K562 (cell line): ENCODE data around the gene KMO. TPM values are rescaled to one million over a fixed set of nuclear protein-coding genes. Genes with fewer than 3 reads are reported as not detected.

Experiments
- CCNT2 ChIP-seq: IDR thresholded peaks from 2 replicates; pipeline ENCODE4 v1.6.1; 2011; ENCODE audit warnings: borderline replicate concordance, low read depth, mild to moderate bottlenecking, moderate library complexity, mixed read lengths, low read length; ENCODE audit not compliant: insufficient read length; ENCODE audit errors: extremely low read depth
- DLX4 ChIP-seq: fragments of 250-450 bp; sonication (Bioruptor Pico); IDR thresholded peaks from 2 replicates; pipeline ENCODE4 v1.6.1; 2021; ENCODE audit warnings: mild to moderate bottlenecking
- ILF3 ChIP-seq: fragments of 450-650 bp; IDR thresholded peaks from 2 replicates; pipeline ENCODE4 v1.6.1; 2018; ENCODE audit warnings: antibody characterized with exemption, mild to moderate bottlenecking, moderate library complexity, borderline replicate concordance
- RAD51 ChIP-seq: fragments of 450-650 bp; IDR thresholded peaks from 2 replicates; pipeline ENCODE4 v1.7.1; 2016; ENCODE audit warnings: low read depth, mild to moderate bottlenecking, borderline replicate concordance
- SMARCA5 ChIP-seq: fragments of 450-650 bp; IDR thresholded peaks from 2 replicates; pipeline ENCODE4 v1.6.1; 2016
- SMC3 ChIP-seq: conservative IDR thresholded peaks from 2 replicates; pipeline ENCODE4 v1.6.1; 2011; ENCODE audit warnings: low read depth, low read length, improper control_type of control experiment; ENCODE audit not compliant: insufficient read depth
- ZBTB11 ChIP-seq, 3 experiments: fragments of 200-800 bp in 1 of 3; fragments of 250-450 bp in 1 of 3; fragments of 450-650 bp in 1 of 3; sonication (Bioruptor Pico) in 1 of 3; sonication (Bioruptor generic) in 1 of 3; formaldehyde crosslinking in 1 of 3; IDR thresholded peaks; 2 replicates each; pipeline versions ENCODE4 v1.6.1 to v1.8.0; 2016 to 2022; ENCODE audit warnings: mild to moderate bottlenecking in 2 of 3, missing genetic modification characterization in 2 of 3, missing compliant biosample characterization in 1 of 3, moderate library complexity in 1 of 3
- ZNF263 ChIP-seq: sonication (generic); formaldehyde crosslinking; IDR thresholded peaks from 2 replicates; pipeline ENCODE4 v1.8.0; 2022; ENCODE audit warnings: mild to moderate bottlenecking, missing genetic modification reagents, borderline replicate concordance
- polyA plus RNA-seq, 8 experiments: library from polyadenylated mRNA; depleted of rRNA in 4 of 8; stranded (reverse) in 5 of 8; unstranded in 3 of 8; fragments of >200 nt; fragmentation: Nextera tagmentation in 2 of 8; fragmentation: Illumina TruSeq in 1 of 8; extraction: Ambion mirVana in 2 of 8; extraction: Trizol in 1 of 8; gene quantifications; 2 replicates each; pipeline versions ENCODE4 v1.2.1 to v1.2.3, GENCODE V29; 2011 to 2014; ENCODE audit warnings: inconsistent platforms in 1 of 8, missing spikeins in 1 of 8
- total RNA-seq, 7 experiments: library from RNA; depleted of rRNA in 6 of 7; stranded (reverse); fragments of >200 nt in 6 of 7; fragmentation: Illumina TruSeq in 2 of 7; extraction: Trizol in 2 of 7; gene quantifications; 2 replicates each; pipeline versions ENCODE4 v1.2.1 to v1.2.3, GENCODE V29; 2011 to 2021; ENCODE audit warnings: low replicate concordance in 1 of 7
- TF ChIP-seq, protein P1 (sequence below): fragments of 250-450 bp; sonication (Bioruptor Pico); IDR thresholded peaks from 2 replicates; pipeline ENCODE4 v1.8.0; 2022; ENCODE audit warnings: moderate library complexity, mild to moderate bottlenecking, inconsistent platforms
- TF ChIP-seq, protein P2 (sequence below): fragments of 450-650 bp; IDR thresholded peaks from 2 replicates; pipeline ENCODE4 v1.6.1; 2016; ENCODE audit warnings: mild to moderate bottlenecking
- TF ChIP-seq, protein P3 (sequence below): fragments of 450-650 bp; IDR thresholded peaks from 2 replicates; pipeline ENCODE4 v1.6.1; 2017; ENCODE audit warnings: antibody characterized with exemption, mild to moderate bottlenecking

The KMO gene
- total and polyA plus RNA-seq, 9 of the 15 experiments (the other 6 are each of a cell fraction or from before 2014, with no cell fraction given), result 0.01 to 0.11 (median 0.01) TPM; not detected in 6

DNA sequence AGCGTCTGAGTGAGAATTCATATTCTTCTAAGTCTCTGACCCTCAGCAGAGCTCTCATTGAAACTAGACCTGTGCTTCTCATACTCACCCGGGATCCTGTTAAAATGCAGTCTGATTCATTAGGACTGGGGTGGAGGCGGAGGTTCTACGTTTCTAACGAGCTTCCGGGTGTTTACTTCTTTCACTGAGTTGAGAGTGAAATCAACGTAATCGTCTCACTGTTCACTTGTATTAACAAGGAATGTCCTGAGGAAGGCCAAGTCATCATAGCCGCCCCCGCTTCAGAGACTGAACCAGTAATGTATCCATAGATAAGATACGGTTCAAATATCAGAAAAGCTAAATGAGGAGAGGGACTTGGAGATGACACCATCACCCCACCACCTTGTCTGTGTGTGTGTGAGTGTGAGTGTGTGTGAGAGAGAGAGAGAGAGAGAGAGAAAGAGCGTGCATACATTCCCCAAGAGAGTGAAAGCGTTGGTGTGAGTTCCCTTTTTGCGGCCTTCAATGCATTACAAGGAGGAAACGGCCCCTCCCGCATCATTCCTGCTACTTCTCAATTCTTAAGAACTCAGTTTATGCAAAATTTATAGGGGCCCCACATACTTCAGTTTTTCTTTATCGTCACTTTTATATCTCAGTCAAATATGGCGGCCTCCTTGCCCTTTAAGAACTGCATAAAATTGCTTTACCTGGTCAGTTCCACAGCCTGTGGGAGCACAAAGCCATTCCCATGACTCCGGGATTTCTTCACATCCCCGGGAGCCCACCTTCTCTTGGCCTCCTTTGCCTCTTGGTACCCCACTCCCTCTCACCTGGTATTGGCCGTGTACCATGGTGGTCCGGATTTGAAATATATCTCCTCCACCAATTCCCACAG, 19.8 kb downstream of the KMO start (continued):
- TF ChIP-seq ZBTB11 (CRISPR knock-in tag; IDR thresholded peaks at IDR 0.05) (0 out of 6 replicates have a peak, but pooled peaks of 1 of the 3 experiments have one; percentile 48), SMARCA5 (no peak), RAD51 (no peak), DLX4 (CRISPR knock-in tag) (no peak), ILF3 (no peak), CCNT2 (peak; percentile 58), ZNF263 (CRISPR knock-in tag) (no peak), SMC3 (no peak)
- TF ChIP-seq, protein P1, sequence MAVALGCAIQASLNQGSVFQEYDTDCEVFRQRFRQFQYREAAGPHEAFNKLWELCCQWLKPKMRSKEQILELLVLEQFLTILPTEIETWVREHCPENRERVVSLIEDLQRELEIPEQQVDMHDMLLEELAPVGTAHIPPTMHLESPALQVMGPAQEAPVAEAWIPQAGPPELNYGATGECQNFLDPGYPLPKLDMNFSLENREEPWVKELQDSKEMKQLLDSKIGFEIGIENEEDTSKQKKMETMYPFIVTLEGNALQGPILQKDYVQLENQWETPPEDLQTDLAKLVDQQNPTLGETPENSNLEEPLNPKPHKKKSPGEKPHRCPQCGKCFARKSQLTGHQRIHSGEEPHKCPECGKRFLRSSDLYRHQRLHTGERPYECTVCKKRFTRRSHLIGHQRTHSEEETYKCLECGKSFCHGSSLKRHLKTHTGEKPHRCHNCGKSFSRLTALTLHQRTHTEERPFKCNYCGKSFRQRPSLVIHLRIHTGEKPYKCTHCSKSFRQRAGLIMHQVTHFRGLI (CRISPR knock-in tag), result no peak
- TF ChIP-seq, protein P2, sequence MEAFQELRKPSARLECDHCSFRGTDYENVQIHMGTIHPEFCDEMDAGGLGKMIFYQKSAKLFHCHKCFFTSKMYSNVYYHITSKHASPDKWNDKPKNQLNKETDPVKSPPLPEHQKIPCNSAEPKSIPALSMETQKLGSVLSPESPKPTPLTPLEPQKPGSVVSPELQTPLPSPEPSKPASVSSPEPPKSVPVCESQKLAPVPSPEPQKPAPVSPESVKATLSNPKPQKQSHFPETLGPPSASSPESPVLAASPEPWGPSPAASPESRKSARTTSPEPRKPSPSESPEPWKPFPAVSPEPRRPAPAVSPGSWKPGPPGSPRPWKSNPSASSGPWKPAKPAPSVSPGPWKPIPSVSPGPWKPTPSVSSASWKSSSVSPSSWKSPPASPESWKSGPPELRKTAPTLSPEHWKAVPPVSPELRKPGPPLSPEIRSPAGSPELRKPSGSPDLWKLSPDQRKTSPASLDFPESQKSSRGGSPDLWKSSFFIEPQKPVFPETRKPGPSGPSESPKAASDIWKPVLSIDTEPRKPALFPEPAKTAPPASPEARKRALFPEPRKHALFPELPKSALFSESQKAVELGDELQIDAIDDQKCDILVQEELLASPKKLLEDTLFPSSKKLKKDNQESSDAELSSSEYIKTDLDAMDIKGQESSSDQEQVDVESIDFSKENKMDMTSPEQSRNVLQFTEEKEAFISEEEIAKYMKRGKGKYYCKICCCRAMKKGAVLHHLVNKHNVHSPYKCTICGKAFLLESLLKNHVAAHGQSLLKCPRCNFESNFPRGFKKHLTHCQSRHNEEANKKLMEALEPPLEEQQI, result no peak
- TF ChIP-seq, protein P3, sequence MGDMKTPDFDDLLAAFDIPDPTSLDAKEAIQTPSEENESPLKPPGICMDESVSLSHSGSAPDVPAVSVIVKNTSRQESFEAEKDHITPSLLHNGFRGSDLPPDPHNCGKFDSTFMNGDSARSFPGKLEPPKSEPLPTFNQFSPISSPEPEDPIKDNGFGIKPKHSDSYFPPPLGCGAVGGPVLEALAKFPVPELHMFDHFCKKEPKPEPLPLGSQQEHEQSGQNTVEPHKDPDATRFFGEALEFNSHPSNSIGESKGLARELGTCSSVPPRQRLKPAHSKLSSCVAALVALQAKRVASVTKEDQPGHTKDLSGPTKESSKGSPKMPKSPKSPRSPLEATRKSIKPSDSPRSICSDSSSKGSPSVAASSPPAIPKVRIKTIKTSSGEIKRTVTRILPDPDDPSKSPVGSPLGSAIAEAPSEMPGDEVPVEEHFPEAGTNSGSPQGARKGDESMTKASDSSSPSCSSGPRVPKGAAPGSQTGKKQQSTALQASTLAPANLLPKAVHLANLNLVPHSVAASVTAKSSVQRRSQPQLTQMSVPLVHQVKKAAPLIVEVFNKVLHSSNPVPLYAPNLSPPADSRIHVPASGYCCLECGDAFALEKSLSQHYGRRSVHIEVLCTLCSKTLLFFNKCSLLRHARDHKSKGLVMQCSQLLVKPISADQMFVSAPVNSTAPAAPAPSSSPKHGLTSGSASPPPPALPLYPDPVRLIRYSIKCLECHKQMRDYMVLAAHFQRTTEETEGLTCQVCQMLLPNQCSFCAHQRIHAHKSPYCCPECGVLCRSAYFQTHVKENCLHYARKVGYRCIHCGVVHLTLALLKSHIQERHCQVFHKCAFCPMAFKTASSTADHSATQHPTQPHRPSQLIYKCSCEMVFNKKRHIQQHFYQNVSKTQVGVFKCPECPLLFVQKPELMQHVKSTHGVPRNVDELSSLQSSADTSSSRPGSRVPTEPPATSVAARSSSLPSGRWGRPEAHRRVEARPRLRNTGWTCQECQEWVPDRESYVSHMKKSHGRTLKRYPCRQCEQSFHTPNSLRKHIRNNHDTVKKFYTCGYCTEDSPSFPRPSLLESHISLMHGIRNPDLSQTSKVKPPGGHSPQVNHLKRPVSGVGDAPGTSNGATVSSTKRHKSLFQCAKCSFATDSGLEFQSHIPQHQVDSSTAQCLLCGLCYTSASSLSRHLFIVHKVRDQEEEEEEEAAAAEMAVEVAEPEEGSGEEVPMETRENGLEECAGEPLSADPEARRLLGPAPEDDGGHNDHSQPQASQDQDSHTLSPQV, result peak; percentile 35; the same call in 1 of the 2 replicates
